Activated CD4-positive, alpha-beta T cell treated with anti-CD3 and anti-CD28 coated beads for 36 hours (primary cell): ENCODE data around the gene VPS13D. TPM values are rescaled to one million over a fixed set of nuclear protein-coding genes. Genes with fewer than 3 reads are reported as not detected.

ENCODE experiments used
- ATAC-seq: fragments of 200-7000 bp; cut with Tn5 transposase; one replicate; pipeline ENCODE4 v1.10.0; 2021; ENCODE audit warnings: mild to moderate bottlenecking, moderate library complexity
- CTCF ChIA-PET: fragments of 350-600 bp; sonication (Branson Sonifier 250); formaldehyde crosslinking; loops from one replicate; lab custom pipeline; 2021; ENCODE audit warnings: antibody characterized with exemption; lab: Charles Lee
- POLR2A ChIA-PET: fragments of 350-600 bp; sonication (Branson Sonifier 250); formaldehyde crosslinking; loops from one replicate; lab custom pipeline; 2021; ENCODE audit warnings: antibody characterized with exemption, inconsistent platforms; lab: Charles Lee
- DNase-seq: peaks from one replicate; pipeline ENCODE4 v3.0.0-alpha.2; 2020
- H3K27ac Mint-ChIP-seq: one replicate; pipeline ENCODE4 v1.8.0; 2021; ENCODE audit warnings: mixed read lengths
- H3K27me3 Mint-ChIP-seq: one replicate; pipeline ENCODE4 v1.8.0; 2021; ENCODE audit warnings: mixed read lengths
- H3K36me3 Mint-ChIP-seq: one replicate; pipeline ENCODE4 v1.8.0; 2021; ENCODE audit warnings: low read depth, mixed read lengths
- H3K4me1 Mint-ChIP-seq: one replicate; pipeline ENCODE4 v1.8.0; 2021; ENCODE audit warnings: mixed read lengths
- H3K4me3 Mint-ChIP-seq: one replicate; pipeline ENCODE4 v1.8.0; 2021; ENCODE audit warnings: mild to moderate bottlenecking, moderate library complexity, mixed read lengths
- H3K9me3 Mint-ChIP-seq: one replicate; pipeline ENCODE4 v1.8.0; 2021; ENCODE audit warnings: low read depth, mixed read lengths
- intact Hi-C, 2 experiments: fragments of 100-400 bp; cut with DNase I in 1 of 2; cut with micrococcal nuclease in 1 of 2; formaldehyde crosslinking; loops; one replicate each; pipeline versions ENCODE4 v1.14.2 to v1.15.1; 2022 to 2024; cut with DNase I, micrococcal nuclease
- total RNA-seq, 2 experiments: library from RNA; stranded (reverse); gene quantifications; one replicate each; pipeline ENCODE4 v1.2.3, GENCODE V29; 2021

Gene VPS13D
- total RNA-seq, 2 experiments from 2014 or later, result 20.6 to 22.9 TPM

DNA sequence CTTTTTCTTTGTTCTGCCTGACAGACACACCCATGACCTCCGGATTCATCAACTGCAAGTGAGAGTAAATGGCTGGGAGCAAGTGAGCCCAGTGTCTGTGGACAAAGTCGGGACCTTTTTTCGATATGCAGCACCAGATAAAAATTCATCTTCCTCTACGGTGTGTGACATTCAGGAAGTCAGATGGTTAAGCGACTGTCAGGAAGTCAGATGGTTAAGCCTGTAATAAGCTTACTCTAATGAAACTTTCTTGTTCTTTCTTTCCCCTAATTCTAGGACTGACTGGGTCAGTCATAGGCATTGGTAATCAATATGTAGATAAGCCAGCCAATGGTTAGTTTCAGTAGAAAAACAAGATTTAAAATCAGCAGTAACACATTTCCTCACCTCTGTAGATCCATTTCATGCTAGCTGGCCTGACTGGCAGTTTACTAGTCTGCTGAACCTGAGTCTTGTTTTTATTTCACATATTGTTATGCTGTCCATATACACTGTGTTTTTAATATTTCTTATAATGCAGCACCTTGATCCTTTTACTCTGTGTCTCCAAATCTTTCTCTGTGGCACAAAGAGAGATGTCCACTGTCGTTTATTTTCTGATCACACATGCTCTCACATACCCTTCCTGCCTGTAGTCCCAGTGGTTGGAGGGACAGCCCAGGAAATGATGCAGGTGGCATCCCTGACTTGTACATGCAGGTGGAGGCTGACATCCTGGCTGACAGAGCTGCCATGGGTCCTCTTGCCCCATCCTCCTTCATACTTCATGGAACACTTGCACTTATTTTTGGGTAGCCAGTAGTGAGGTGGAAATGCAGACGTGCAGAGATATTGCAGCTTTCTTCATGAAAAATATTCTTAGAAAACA, 115.8 kb downstream of the VPS13D start:
- peak overlapping the region; percentile 93 for H3K27ac Mint-ChIP-seq
- ATAC-seq (peak; percentile 63), DNase-seq (peak; percentile 36)
- peaks cover 5% of the 10 kb centered on the region for H3K9me3 Mint-ChIP-seq
- intact Hi-C loops, result loop anchor here (1.0 kb wide), 2 partner anchors 49 to 104 kb away; no protein-coding TSS in a partner anchor
- H3K4me1 Mint-ChIP-seq, result peaks cover 52% of the 10 kb centered on the region
- CTCF ChIA-PET, result interaction anchor here (0.9 kb wide), 1 partner anchor 9 kb away, joined by 3 read pairs; no protein-coding TSS in a partner anchor
- H3K27me3 Mint-ChIP-seq, result no peaks in the 10 kb centered on the region
- POLR2A ChIA-PET, result no interaction called here
- H3K4me3 Mint-ChIP-seq, result peak overlapping the region; percentile 63
- H3K36me3 Mint-ChIP-seq, result peaks cover 58% of the 10 kb centered on the region

- ChIA-PET CTCF (interaction anchor here (1.1 kb wide), 1 partner anchor 9 kb away, joined by 4 read pairs; no protein-coding TSS in a partner anchor), POLR2A (no interaction called here)
- Mint-ChIP-seq H3K27me3 (no peaks in the 10 kb centered on the region), H3K36me3 (peaks cover 63% of the 10 kb centered on the region), H3K4me1 (peaks cover 46% of the 10 kb centered on the region), H3K9me3 (peaks cover 5% of the 10 kb centered on the region), H3K27ac (peak overlapping the region; percentile 93), H3K4me3 (no peak overlapping the region)
- ATAC-seq, result no peak
- intact Hi-C loops, result no loop called here
- no peak for DNase-seq
Measured at GRCh38 chr1:12346483-12347151, 116.8 kb downstream of the VPS13D start.

DNA sequence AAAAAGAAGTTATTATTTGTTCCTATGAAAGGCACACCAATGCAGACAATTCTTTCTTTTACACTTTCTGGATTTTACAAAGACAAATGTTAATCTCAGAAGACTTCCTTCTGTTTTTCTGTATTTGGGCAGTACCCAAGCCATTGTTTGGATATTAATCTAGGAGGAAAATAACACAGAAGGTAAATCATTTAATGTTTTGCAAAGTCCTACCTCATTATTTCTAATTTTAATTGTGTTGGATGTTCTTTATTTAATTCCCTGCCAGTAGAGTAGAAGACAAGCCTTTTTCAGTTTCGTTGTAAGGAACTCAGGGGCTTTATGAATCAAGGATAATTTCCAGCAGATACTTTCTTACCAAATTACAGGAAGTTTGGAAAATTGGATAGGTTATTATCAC, 118.3 kb downstream of the VPS13D start:
- Mint-ChIP-seq H3K36me3 (peaks cover 57% of the 10 kb centered on the region), H3K9me3 (peaks cover 5% of the 10 kb centered on the region), H3K4me1 (peaks cover 38% of the 10 kb centered on the region), H3K27me3 (no peaks in the 10 kb centered on the region), H3K4me3 (no peak overlapping the region), H3K27ac (no peak overlapping the region)
- ATAC-seq (no peak), DNase-seq (no peak)
- intact Hi-C loops, result no loop called here
- POLR2A ChIA-PET, result no interaction called here
- CTCF ChIA-PET, result interaction anchor here (1.0 to 1.1 kb wide), 2 partner anchors 8 to 311 kb away, joined by 3 to 4 read pairs; no protein-coding TSS in a partner anchor

GRCh38 chr1:12353981-12354380, 124.2 kb downstream of the VPS13D start:
- DNase-seq, result no peak
- ChIA-PET POLR2A (no interaction called here), CTCF (interaction anchor here (0.7 to 0.8 kb wide), 3 partner anchors 10 to 94 kb away, joined by 3 to 4 read pairs (median 4); no protein-coding TSS in a partner anchor)
- no peaks in the 10 kb centered on the region for H3K27me3 Mint-ChIP-seq
- ATAC-seq, result no peak
- peaks cover 5% of the 10 kb centered on the region for H3K9me3 Mint-ChIP-seq
- no peaks in the 10 kb centered on the region for H3K4me1 Mint-ChIP-seq
- peaks cover 44% of the 10 kb centered on the region for H3K36me3 Mint-ChIP-seq
- no peak overlapping the region for H3K27ac Mint-ChIP-seq
- intact Hi-C loops, result no loop called here
- H3K4me3 Mint-ChIP-seq, result no peak overlapping the region

GRCh38 chr1:12356004-12356890, 126.4 kb downstream of the VPS13D start:
- DNase-seq (no peak), ATAC-seq (no peak)
- POLR2A ChIA-PET, result no interaction called here
- Mint-ChIP-seq H3K27ac (no peak overlapping the region), H3K4me3 (no peak overlapping the region), H3K36me3 (peaks cover 26% of the 10 kb centered on the region), H3K4me1 (peaks cover 4% of the 10 kb centered on the region), H3K9me3 (no peaks in the 10 kb centered on the region), H3K27me3 (no peaks in the 10 kb centered on the region)
- intact Hi-C loops, result no loop called here
- CTCF ChIA-PET, result interaction anchor here (0.6 to 1.1 kb wide), 5 partner anchors 9 to 303 kb away, joined by 3 to 4 read pairs (median 3); no protein-coding TSS in a partner anchor

DNA sequence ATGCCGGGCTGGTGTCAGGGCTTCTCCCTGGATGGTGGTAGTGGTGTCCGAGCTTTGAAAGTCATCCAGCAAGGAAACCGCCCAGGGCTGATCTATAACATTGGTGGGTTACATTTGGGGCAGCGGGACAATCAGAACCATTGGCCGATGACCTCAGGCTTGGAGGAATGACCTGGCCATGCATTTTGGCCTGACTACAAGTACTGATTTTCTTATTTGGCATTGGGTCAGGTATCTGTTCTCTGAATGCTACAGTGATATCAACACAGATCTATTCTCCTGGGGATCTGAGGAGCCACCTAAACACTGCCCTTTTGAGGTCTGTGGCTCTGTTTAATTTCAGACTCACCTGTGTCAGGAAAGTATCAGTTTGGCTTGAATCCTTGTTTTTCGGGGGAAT, 128.7 kb downstream of the VPS13D start:
- DNase-seq, result no peak
- H3K4me1 Mint-ChIP-seq, result peaks cover 4% of the 10 kb centered on the region

DNA sequence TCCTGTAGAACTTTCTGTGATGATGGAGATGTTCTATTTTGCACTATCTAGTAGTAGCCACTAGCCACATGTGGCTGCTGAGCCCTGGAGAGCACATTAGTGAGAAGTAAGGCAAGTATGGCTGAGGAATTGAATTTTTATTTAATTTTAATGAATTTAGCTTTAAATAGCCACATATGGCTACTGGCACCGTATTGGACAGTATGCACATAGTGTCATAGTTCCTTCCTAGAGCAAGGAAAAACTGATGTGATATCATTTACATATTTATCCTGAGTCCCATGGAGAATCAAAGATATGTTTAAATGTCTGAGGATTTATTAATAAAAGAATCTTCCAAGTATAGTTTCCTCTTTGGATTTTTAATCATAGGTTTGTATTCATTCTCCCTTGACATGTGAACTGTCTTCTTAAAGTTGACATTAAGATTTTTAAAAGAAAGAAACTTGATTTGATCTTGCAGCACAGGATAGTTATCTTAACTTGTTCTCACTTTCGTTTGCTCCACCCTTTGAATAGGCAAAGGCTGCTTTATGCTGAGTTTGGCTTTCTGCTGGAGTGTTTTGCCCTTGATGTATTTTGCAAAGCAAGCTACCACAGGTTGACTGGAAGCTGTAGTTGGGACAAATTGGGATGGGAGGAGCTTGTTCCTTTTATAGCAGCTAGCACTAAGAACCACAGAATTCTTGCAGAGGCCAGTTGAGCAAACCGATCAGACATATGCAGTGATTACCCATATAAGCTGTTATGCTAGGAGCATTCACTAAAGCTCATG, 129.7 kb downstream of the VPS13D start:
- CTCF ChIA-PET, result interaction anchor here (0.6 to 0.9 kb wide), 2 partner anchors 19 to 21 kb away, joined by 3 read pairs; no protein-coding TSS in a partner anchor
- H3K9me3 Mint-ChIP-seq, result no peaks in the 10 kb centered on the region
- DNase-seq, result no peak

More for the DNA sequence above, 128.7 kb downstream of the VPS13D start:
- ATAC-seq, result no peak
- ChIA-PET POLR2A (no interaction called here), CTCF (no interaction called here)
- no peaks in the 10 kb centered on the region for H3K9me3 Mint-ChIP-seq
- no peak overlapping the region for H3K27ac Mint-ChIP-seq
- no peaks in the 10 kb centered on the region for H3K27me3 Mint-ChIP-seq
- intact Hi-C loops, result no loop called here
- peaks cover 31% of the 10 kb centered on the region for H3K36me3 Mint-ChIP-seq
- H3K4me3 Mint-ChIP-seq, result no peak overlapping the region

DNA sequence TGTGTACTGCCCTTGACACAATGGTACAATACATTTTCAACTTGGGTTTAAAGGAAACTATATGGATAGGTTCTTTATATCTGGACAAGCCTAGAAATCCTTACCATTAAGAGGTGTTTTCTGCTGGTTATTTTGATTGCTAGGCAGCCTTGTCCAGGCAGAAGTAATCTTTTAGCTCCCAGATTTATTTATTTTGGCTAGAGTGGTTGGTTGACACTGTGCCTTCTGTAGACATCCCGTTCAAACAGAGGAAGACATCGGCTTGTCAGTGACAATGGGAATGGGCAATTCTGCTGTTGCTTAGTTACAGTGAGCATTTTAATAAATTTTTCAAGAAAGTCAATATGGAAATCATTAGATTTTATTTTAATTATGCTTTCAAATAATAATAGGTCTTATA, 138.8 kb downstream of the VPS13D start:
- H3K4me1 Mint-ChIP-seq, result peaks cover 7% of the 10 kb centered on the region
- intact Hi-C loops, result no loop called here
- H3K27me3 Mint-ChIP-seq, result no peaks in the 10 kb centered on the region
- H3K9me3 Mint-ChIP-seq, result no peaks in the 10 kb centered on the region
- no peak overlapping the region for H3K4me3 Mint-ChIP-seq
- H3K36me3 Mint-ChIP-seq, result peaks cover 33% of the 10 kb centered on the region
- ATAC-seq (no peak), DNase-seq (no peak)
- ChIA-PET POLR2A (no interaction called here), CTCF (interaction anchor here (0.6 to 1.4 kb wide), 2 partner anchors 78 to 252 kb away, joined by 3 to 4 read pairs; no protein-coding TSS in a partner anchor)
- no peak overlapping the region for H3K27ac Mint-ChIP-seq

More for the DNA sequence above, 129.7 kb downstream of the VPS13D start:
- POLR2A ChIA-PET, result no interaction called here
- H3K27ac Mint-ChIP-seq, result no peak overlapping the region
- H3K4me3 Mint-ChIP-seq, result no peak overlapping the region
- ATAC-seq, result no peak
- intact Hi-C loops, result no loop called here
- no peaks in the 10 kb centered on the region for H3K27me3 Mint-ChIP-seq
- H3K4me1 Mint-ChIP-seq, result peaks cover 4% of the 10 kb centered on the region
- H3K36me3 Mint-ChIP-seq, result peaks cover 37% of the 10 kb centered on the region

GRCh38 chr1:12369258-12369657, 139.4 kb downstream of the VPS13D start:
- intact Hi-C loops, result no loop called here
- Mint-ChIP-seq H3K27me3 (no peaks in the 10 kb centered on the region), H3K4me1 (peaks cover 7% of the 10 kb centered on the region), H3K27ac (no peak overlapping the region), H3K36me3 (peaks cover 33% of the 10 kb centered on the region), H3K9me3 (no peaks in the 10 kb centered on the region), H3K4me3 (no peak overlapping the region)
- ChIA-PET CTCF (interaction anchor here (0.6 to 2.2 kb wide), 3 partner anchors 12 to 290 kb away, joined by 3 to 7 read pairs (median 3); no protein-coding TSS in a partner anchor), POLR2A (no interaction called here)
- ATAC-seq (no peak), DNase-seq (no peak)

GRCh38 chr1:12370333-12370975, 140.6 kb downstream of the VPS13D start:
- no peak for DNase-seq
- intact Hi-C loops, result no loop called here
- Mint-ChIP-seq H3K4me1 (peaks cover 7% of the 10 kb centered on the region), H3K4me3 (no peak overlapping the region), H3K27me3 (no peaks in the 10 kb centered on the region), H3K9me3 (no peaks in the 10 kb centered on the region), H3K36me3 (peaks cover 30% of the 10 kb centered on the region), H3K27ac (no peak overlapping the region)
- POLR2A ChIA-PET, result no interaction called here
- no peak for ATAC-seq
- CTCF ChIA-PET, result interaction anchor here (0.8 to 2.2 kb wide), 2 partner anchors 11 to 92 kb away, joined by 3 to 7 read pairs; no protein-coding TSS in a partner anchor
